ENCODE results near the gene TSC1. TPM values are rescaled to one million over a fixed set of nuclear protein-coding genes. Genes with fewer than 3 reads are reported as not detected.

Gene TSC1
- total RNA-seq, 4 donors from 2014 or later: 24.3 to 44.2 (median 36.9) TPM

DNA sequence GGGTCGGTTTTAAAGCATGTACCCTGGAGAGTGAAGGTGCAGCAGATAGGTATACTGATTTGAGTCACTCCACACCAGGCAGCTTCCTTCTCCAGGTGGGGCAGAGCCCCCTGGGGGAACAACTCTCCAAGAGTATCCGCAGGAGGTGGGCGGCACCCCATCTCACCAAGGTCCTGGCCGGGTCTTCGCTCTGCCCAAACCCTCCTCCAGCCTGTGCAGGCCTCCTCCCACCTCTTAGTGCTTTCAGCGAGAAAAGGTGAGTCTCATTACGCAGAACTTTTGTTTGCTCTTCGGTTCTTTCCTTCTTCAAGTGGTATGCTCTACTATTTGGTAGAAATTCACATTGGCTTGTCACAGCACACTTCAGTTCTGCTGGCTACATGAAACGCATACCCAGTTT lies 52.0 kb downstream of the TSC1 start:
- no peaks in the 10 kb centered on the region for H3K9me3 ChIP-seq
- no peak for TF ChIP-seq CTCF (IDR thresholded peaks at IDR 0.05)
- peaks cover 5 to 100% of the 10 kb centered on the region in 2 donors for H3K36me3 ChIP-seq
- no peak overlapping the region for H3K4me3 ChIP-seq
- ATAC-seq: no peak
- H3K27me3 ChIP-seq: no peaks in the 10 kb centered on the region
- no peaks in the 10 kb centered on the region for H3K4me1 ChIP-seq
- H3K27ac ChIP-seq: no peak overlapping the region
- 56 to 65% methylated on average over 5 to 6 of the region's 9 CpGs for WGBS, 2 donors (ENCODE audit: low coverage in 1 of 2)

DNA sequence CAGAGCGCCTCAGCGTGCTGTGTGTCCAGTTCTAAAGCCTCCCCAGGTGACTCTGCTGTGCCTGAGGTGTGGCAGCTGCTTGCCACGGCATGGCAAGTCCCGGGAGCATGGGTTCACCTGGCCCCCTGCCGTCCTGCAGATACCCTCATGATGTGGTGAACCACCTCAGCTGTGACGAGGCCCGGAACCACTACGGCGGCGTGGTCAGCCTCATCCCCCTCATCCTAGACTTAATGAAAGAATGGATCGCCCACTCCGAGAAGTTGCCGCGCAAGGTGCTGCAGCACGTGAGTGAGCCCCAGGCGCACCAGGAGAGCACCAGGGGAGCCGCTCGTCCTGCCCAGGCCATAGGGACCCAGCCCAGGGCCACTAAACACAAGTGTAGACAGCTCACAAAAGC lies 56.3 kb downstream of the TSC1 start:
- WGBS, 2 donors (ENCODE audit: low coverage in 1 of 2): 93% methylated on average over 6 of the region's 18 CpGs; no CpG with 5 or more reads in 1 of the 2 donors
- ATAC-seq: no peak
- Histone ChIP-seq H3K27ac (no peak overlapping the region), H3K4me3 (no peak overlapping the region), H3K27me3 (no peaks in the 10 kb centered on the region), H3K36me3 (peaks cover 0 to 94% of the 10 kb centered on the region in 2 donors), H3K4me1 (no peaks in the 10 kb centered on the region), H3K9me3 (no peaks in the 10 kb centered on the region)
- TF ChIP-seq EP300 (IDR thresholded peaks at IDR 0.05) (no peak), CTCF (IDR thresholded peaks at IDR 0.05) (no peak), POLR2A (IDR thresholded peaks at IDR 0.05) (no peak), POLR2AphosphoS5 (IDR thresholded peaks at IDR 0.05) (no peak)

DNA sequence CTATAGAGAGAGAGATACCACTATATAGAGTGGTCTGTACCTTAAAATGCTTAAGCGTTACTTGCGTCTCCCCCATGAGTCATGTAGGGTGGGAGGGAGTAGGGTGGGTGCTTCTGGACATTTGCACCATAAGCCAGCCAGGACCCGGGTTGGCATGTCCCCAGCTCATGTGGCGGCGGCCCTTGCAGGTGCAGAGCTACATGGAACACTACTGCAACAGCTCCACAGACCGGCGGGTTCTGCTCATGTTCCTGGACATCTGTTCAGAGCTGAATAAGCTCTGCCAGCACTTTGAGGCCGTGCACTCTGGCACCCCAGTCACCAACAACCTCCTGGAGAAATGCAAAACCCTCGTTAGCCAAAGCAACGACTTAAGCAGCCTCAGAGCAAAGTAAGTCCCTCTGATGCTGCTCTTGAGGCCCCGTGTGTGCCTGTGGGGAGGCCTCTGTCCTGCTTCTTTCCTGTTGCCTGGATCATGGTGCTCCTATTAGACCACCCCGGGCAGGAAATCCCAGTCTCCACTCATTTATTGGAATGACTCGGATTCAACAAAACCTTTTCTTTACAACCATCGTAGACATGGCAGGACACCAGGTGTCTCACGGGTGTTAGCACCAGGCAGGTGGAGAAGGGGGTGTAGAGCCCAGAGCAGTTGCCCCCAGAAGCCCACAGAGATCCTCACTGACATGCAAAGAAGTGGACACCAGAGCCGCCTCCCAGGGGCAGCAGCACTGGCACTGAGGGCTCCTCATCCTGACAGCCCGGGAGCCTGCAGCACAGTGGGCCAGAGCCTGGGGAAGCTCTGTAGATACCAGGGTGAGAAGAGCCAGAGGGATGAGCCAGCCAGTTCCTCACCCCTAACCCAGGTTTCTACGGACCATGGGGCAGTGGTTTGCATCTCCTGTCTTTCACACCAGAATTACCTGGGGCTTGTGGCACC lies 57.0 kb downstream of the TSC1 start:
- no peaks in the 10 kb centered on the region for H3K27me3 ChIP-seq
- H3K27ac ChIP-seq: no peak overlapping the region
- H3K4me3 ChIP-seq: no peak overlapping the region
- no peaks in the 10 kb centered on the region for H3K4me1 ChIP-seq
- H3K36me3 ChIP-seq: peaks cover 0 to 87% of the 10 kb centered on the region in 2 donors
- WGBS, 2 donors (ENCODE audit: low coverage in 1 of 2): 97% methylated on average over 4 of the region's 18 CpGs; no CpG with 5 or more reads in 1 of the 2 donors
- no peak for ATAC-seq
- H3K9me3 ChIP-seq: no peaks in the 10 kb centered on the region
- TF ChIP-seq POLR2AphosphoS5 (IDR thresholded peaks at IDR 0.05): no peak
- no peak for TF ChIP-seq POLR2A (IDR thresholded peaks at IDR 0.05)
- TF ChIP-seq CTCF (IDR thresholded peaks at IDR 0.05): no peak
- no peak for TF ChIP-seq EP300 (IDR thresholded peaks at IDR 0.05)

- peaks cover 0 to 75% of the 10 kb centered on the region in 2 donors for H3K36me3 ChIP-seq
- H3K27ac ChIP-seq: no peak overlapping the region
- no peaks in the 10 kb centered on the region for H3K27me3 ChIP-seq
- no peak for ATAC-seq
- TF ChIP-seq EP300 (IDR thresholded peaks at IDR 0.05): no peak
- no peak for TF ChIP-seq POLR2AphosphoS5 (IDR thresholded peaks at IDR 0.05)
- TF ChIP-seq POLR2A (IDR thresholded peaks at IDR 0.05): no peak
- no peak for TF ChIP-seq CTCF (IDR thresholded peaks at IDR 0.05)
- 96 to 100% methylated on average over 4 of the region's 6 CpGs for WGBS, 2 donors (ENCODE audit: low coverage in 1 of 2)
- no peaks in the 10 kb centered on the region for H3K4me1 ChIP-seq
- no peak overlapping the region for H3K4me3 ChIP-seq
- H3K9me3 ChIP-seq: no peaks in the 10 kb centered on the region
These were observed 58.1 kb downstream of the TSC1 start for GRCh38 chr9:132886334-132886725.
